T-cell (primary cell): ENCODE results near the gene SP1. TPM values are rescaled to one million over a fixed set of nuclear protein-coding genes. Genes with fewer than 3 reads are reported as not detected.
A peak's percentile ranks its signal among the peaks of the same experiment; 100 is the strongest.

Source experiments
- ATAC-seq, 4 experiments: fragments of 200-7000 bp in 3 of 4; fragments of 150-1000 bp in 1 of 4; cut with Tn5 transposase; replicated peaks in 1 of 4; 1 replicate in 3 of 4; 2 replicates in 1 of 4; pipeline ENCODE4 v1.10.0; 2021; ENCODE audit warnings: moderate library complexity in 3 of 4, mild to moderate bottlenecking in 2 of 4, moderate number of reproducible peaks in 1 of 4
- CTCF ChIA-PET, 2 donors: fragments of 300-600 bp; sonication (Branson Sonifier 250); formaldehyde crosslinking; loops; one replicate each; lab custom pipeline; 2022; ENCODE audit warnings: antibody characterized with exemption in 2 of 2; lab: Charles Lee
- POLR2A ChIA-PET, 2 donors: fragments of 300-600 bp; sonication (Branson Sonifier 250); formaldehyde crosslinking; loops; one replicate each; lab custom pipeline; 2022; ENCODE audit warnings: antibody characterized with exemption in 2 of 2; lab: Charles Lee
- DNase-seq, 35 experiments: peaks; one replicate each; pipeline versions ENCODE4 v3.0.0 to v3.0.0-alpha.2; 2013 to 2023
- H3K27ac ChIP-seq: one replicate; pipeline ENCODE4 v1.5.1; 2013; ENCODE audit warnings: low read length
- H3K27me3 ChIP-seq, 2 experiments: replicated peaks in 1 of 2; 1 replicate in 1 of 2; 2 replicates in 1 of 2; pipeline versions ENCODE4 v1.6.1 to v1.7.0; 2013; ENCODE audit warnings: low read length in 1 of 2, mixed read lengths in 1 of 2; ENCODE audit not compliant: control insufficient read depth in 2 of 2, insufficient read depth in 2 of 2; ENCODE audit errors: extremely low read depth in 1 of 2
- H3K36me3 ChIP-seq, 2 donors: 1 replicate in 1 of 2; 2 replicates in 1 of 2; pipeline versions ENCODE4 v1.6.1 to v1.7.0; 2013; ENCODE audit warnings: low read length in 1 of 2; ENCODE audit not compliant: control insufficient read depth in 2 of 2, insufficient read depth in 1 of 2; ENCODE audit errors: extremely low read depth in 1 of 2
- H3K4me1 ChIP-seq, 2 experiments: 1 replicate in 1 of 2; 2 replicates in 1 of 2; pipeline versions ENCODE4 v1.6.1 to v1.7.0; 2013; ENCODE audit warnings: low read length in 2 of 2, mixed read lengths in 1 of 2; ENCODE audit not compliant: insufficient read depth in 2 of 2, control insufficient read depth in 1 of 2; ENCODE audit errors: extremely low read depth in 1 of 2
- H3K4me3 ChIP-seq, 2 donors: 1 replicate in 1 of 2; 2 replicates in 1 of 2; pipeline versions ENCODE4 v1.5.1 to v1.7.0; 2013; ENCODE audit warnings: mild to moderate bottlenecking in 2 of 2, low read length in 1 of 2, moderate library complexity in 1 of 2; ENCODE audit not compliant: control insufficient read depth in 1 of 2; ENCODE audit errors: extremely low read depth in 1 of 2
- H3K9me3 ChIP-seq: 2 replicates; pipeline ENCODE4 v1.7.0; 2013
- H3K27ac Mint-ChIP-seq, 2 donors: one replicate each; pipeline ENCODE4 v1.8.0; 2020 to 2021; ENCODE audit warnings: mild to moderate bottlenecking in 2 of 2, mixed read lengths in 2 of 2
- H3K27me3 Mint-ChIP-seq, 2 donors: one replicate each; pipeline ENCODE4 v1.8.0; 2021 to 2022; ENCODE audit warnings: mixed read lengths in 2 of 2
- H3K36me3 Mint-ChIP-seq: one replicate; pipeline ENCODE4 v1.8.0; 2021; ENCODE audit warnings: mixed read lengths
- H3K4me1 Mint-ChIP-seq, 3 donors: one replicate each; pipeline ENCODE4 v1.8.0; 2020 to 2022; ENCODE audit warnings: mixed read lengths in 3 of 3, mild to moderate bottlenecking in 1 of 3
- H3K4me3 Mint-ChIP-seq, 3 donors: one replicate each; pipeline ENCODE4 v1.8.0; 2020 to 2022; ENCODE audit warnings: mild to moderate bottlenecking in 3 of 3, mixed read lengths in 3 of 3, moderate library complexity in 3 of 3
- H3K9me3 Mint-ChIP-seq, 3 donors: one replicate each; pipeline ENCODE4 v1.8.0; 2020 to 2022; ENCODE audit warnings: mixed read lengths in 3 of 3
- WGBS: methylation state at CpG from one replicate; pipeline ENCODE4 v1.1.5; 2013; ENCODE audit warnings: missing lambda C conversion rate; ENCODE audit not compliant: insufficient coverage; 5-methylcytosine and 5-hydroxymethylcytosine counted together
- total RNA-seq, 35 experiments: library from RNA in 6 of 35; stranded (reverse) in 6 of 35; fragments of 120-200 nt in 1 of 35; gene quantifications; one replicate each; pipeline versions ENCODE4 v1.2.1 to v1.2.4 and lab custom pipeline; 2013 to 2026

Gene SP1
- total RNA-seq, 5 donors from 2014 or later (not counting 1 experiment from before 2014, with no cell fraction given): 72.7 to 109 (median 96.6) TPM

- no peak overlapping the region for H3K27ac Mint-ChIP-seq
- peaks cover 30 to 44% of the 10 kb centered on the region in 2 experiments for H3K4me1 ChIP-seq
- 22% methylated on average over 9 of the region's 23 CpGs for WGBS
Observed at GRCh38 chr12:53378724-53379388, 1.1 kb upstream of the SP1 start.

DNA sequence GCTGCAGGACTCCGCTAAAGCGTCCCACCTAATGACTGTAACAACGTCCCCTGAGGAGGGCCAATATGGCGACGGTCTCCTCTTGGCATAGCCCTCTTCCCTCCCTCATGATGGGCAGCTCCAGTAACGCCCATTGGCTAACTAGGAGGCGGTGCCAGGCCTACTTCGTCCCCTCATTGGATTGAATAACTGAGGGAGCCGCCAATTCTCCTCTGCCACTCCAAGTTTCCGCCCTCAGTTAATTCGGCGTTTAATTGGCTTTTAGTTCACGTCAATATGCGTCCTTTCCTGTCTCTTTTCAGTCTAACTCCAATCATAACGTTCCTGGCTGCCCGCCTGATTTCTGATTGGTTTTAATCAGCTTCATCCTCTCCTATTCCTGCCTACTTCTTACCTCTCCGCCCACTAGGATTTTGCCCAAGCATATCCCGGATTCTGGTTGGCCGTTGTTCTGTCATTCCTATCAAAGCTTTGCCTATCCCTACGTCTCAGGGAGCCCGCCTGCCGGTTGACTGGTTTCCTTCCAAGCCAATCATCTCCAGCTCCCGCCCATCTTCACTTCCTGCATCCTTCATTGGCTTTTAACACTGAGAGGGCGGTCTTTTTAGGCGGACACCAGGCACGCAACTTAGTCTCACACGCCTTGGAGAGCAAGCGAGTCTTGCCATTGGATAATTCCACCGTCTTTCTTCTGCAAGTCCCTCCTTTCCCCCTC, 430 bp upstream of the SP1 start:
- H3K4me3 Mint-ChIP-seq: no peak overlapping the region
- H3K4me1 ChIP-seq: peaks cover 31 to 51% of the 10 kb centered on the region in 2 experiments

More at GRCh38 chr12:53378724-53379388, 1.1 kb upstream of the SP1 start:
- H3K4me1 Mint-ChIP-seq: peaks cover 35 to 41% (median 36%) of the 10 kb centered on the region in 3 donors
- H3K27ac ChIP-seq: peak overlapping the region; percentile 64
- no peak for ATAC-seq
- no peaks in the 10 kb centered on the region for H3K9me3 Mint-ChIP-seq
- no peaks in the 10 kb centered on the region for H3K9me3 ChIP-seq
- no peak for DNase-seq
- no peaks in the 10 kb centered on the region for H3K27me3 ChIP-seq
- ChIA-PET CTCF (interaction anchor here (0.6 to 2.4 kb wide), 13 partner anchors 25 to 198 kb away, joined by 3 to 31 read pairs (median 5); partner anchors contain the start of genes AAAS (in 2 of the 2), CSAD (in 1 of the 2), TARBP2 (in 1 of the 2) and ZNF740 (in 1 of the 2)), POLR2A (interaction anchor here (0.5 to 1.4 kb wide), 5 partner anchors 15 to 198 kb away, joined by 3 to 7 read pairs (median 6); partner anchors contain the start of genes CSAD (in 1 of the 2), PFDN5 (in 1 of the 2), TARBP2 (in 1 of the 2) and ZNF740 (in 1 of the 2))
- H3K36me3 Mint-ChIP-seq: peaks cover 28% of the 10 kb centered on the region
- H3K36me3 ChIP-seq: peaks cover 3 to 21% of the 10 kb centered on the region in 2 donors
- H3K4me3 ChIP-seq: peak overlapping the region; percentile 51 to 65
- no peak overlapping the region for H3K4me3 Mint-ChIP-seq
- no peaks in the 10 kb centered on the region for H3K27me3 Mint-ChIP-seq

DNA sequence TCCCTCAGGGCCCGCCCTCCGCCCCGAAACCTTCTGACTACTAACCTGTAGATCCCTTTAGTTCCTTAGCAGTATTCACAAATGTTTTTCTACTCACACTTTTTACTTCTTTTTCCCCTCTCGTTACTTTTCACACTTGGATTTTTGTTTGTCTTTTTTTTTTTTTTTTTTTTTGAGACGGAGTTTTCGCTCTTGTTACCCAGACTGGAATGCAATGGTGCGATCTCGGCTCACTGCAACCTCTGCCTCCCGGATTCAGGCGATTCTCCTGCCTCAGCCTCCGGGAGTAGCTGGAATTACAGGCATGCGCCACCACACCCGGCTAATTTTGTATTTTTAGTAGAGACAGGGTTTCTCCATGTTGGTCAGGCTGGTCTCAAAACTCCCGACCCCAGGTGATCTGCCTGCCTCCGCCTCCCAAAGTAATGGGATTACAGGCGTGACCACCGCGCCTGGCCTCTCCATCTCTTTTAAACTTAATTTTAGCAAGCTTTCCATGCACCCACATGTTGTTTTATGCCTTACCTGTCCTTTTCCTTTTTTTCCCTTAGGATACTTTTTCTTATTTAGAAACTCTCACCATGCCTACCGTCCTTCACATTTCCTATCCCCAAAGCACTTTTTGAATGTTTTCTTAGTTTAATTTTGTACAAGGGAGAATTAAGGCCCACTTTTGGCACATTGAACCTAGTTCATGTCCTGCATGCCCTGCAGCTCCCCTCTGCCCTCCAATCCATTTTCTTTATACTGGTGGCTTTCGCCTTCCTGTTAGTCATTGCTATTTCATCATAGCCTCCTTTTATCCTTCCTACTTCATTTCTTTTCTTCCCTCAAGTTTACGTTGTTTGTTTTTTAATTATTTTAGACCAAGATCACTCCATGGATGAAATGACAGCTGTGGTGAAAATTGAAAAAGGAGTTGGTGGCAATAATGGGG, 1.1 kb downstream of the SP1 start:
- Histone ChIP-seq H3K4me1 (peaks cover 32 to 64% of the 10 kb centered on the region in 2 experiments), H3K27me3 (no peaks in the 10 kb centered on the region), H3K27ac (peak overlapping the region; percentile 15), H3K4me3 (peak overlapping the region; percentile 39 to 55), H3K9me3 (no peaks in the 10 kb centered on the region), H3K36me3 (peaks cover 5 to 33% of the 10 kb centered on the region in 2 donors)
- H3K27ac Mint-ChIP-seq: peak overlapping the region; percentile 85 to 93
- WGBS: 17% methylated on average over 7 of the region's 21 CpGs
- H3K4me1 Mint-ChIP-seq: peaks cover 36 to 53% (median 44%) of the 10 kb centered on the region in 3 donors
- no peaks in the 10 kb centered on the region for H3K27me3 Mint-ChIP-seq
- ChIA-PET CTCF (interaction anchor here (0.6 to 2.8 kb wide), 9 partner anchors 25 to 96 kb away, joined by 3 to 24 read pairs (median 3); partner anchors contain the start of genes AAAS (in 1 of the 2) and PRR13 (in 1 of the 2)), POLR2A (interaction anchor here in 1 of 2 donors (0.5 kb wide), 1 partner anchor 72 kb away, joined by 6 read pairs; no protein-coding TSS in a partner anchor)
- H3K36me3 Mint-ChIP-seq: peaks cover 30% of the 10 kb centered on the region
- no peaks in the 10 kb centered on the region for H3K9me3 Mint-ChIP-seq
- H3K4me3 Mint-ChIP-seq: peak overlapping the region in 2 of 3 donors; percentile 78 to 84
- ATAC-seq (no peak), DNase-seq (peak in 1 of 35 experiments; percentile 7)

More for the DNA sequence above, 430 bp upstream of the SP1 start:
- ATAC-seq (peak; percentile 75 to 79 (median 76)), DNase-seq (peak in 34 of 35 experiments; percentile 76 to 100 (median 98))
- Histone ChIP-seq H3K27ac (peak overlapping the region; percentile 64), H3K9me3 (no peaks in the 10 kb centered on the region), H3K4me3 (peak overlapping the region; percentile 51 to 65), H3K36me3 (peaks cover 3 to 24% of the 10 kb centered on the region in 2 donors), H3K27me3 (no peaks in the 10 kb centered on the region)
- no peaks in the 10 kb centered on the region for H3K27me3 Mint-ChIP-seq
- peaks cover 28% of the 10 kb centered on the region for H3K36me3 Mint-ChIP-seq
- under 1% methylated on average over 26 of the region's 29 CpGs for WGBS
- H3K9me3 Mint-ChIP-seq: no peaks in the 10 kb centered on the region
- ChIA-PET CTCF (interaction anchor here (0.5 to 2.4 kb wide), 18 partner anchors 26 to 373 kb away, joined by 3 to 31 read pairs (median 3); partner anchors contain the start of genes AAAS (in 2 of the 2), ATP5MC2 (in 1 of the 2), CSAD (in 1 of the 2) and EIF4B (in 1 of the 2)), POLR2A (interaction anchor here (0.6 to 1.4 kb wide), 6 partner anchors 35 to 199 kb away, joined by 3 to 7 read pairs (median 5); partner anchors contain the start of genes CSAD (in 1 of the 2), PFDN5 (in 1 of the 2), TARBP2 (in 1 of the 2) and ZNF740 (in 1 of the 2))
- peaks cover 32 to 45% (median 38%) of the 10 kb centered on the region in 3 donors for H3K4me1 Mint-ChIP-seq
- H3K27ac Mint-ChIP-seq: no peak overlapping the region

DNA sequence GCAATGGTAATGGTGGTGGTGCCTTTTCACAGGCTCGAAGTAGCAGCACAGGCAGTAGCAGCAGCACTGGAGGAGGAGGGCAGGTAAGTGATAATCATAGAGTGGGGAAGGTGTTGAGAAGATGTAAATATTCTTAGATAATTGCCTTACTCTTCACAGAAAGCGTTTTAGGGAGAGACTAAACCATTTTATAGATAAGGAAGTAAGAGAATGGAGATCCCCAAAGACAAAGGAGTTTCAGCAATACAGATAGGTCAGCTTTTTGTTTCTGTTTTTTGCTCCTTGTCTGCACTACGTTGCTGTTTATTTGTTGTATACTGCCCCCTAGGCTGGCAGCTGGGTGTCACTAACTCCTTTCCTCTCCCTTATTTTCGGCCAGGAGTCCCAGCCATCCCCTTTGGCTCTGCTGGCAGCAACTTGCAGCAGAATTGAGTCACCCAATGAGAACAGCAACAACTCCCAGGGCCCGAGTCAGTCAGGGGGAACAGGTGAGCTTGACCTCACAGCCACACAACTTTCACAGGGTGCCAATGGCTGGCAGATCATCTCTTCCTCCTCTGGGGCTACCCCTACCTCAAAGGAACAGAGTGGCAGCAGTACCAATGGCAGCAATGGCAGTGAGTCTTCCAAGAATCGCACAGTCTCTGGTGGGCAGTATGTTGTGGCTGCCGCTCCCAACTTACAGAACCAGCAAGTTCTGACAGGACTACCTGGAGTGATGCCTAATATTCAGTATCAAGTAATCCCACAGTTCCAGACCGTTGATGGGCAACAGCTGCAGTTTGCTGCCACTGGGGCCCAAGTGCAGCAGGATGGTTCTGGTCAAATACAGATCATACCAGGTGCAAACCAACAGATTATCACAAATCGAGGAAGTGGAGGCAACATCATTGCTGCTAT, 2.0 kb downstream of the SP1 start:
- Histone ChIP-seq H3K9me3 (no peaks in the 10 kb centered on the region), H3K27me3 (no peaks in the 10 kb centered on the region), H3K27ac (peak overlapping the region; percentile 4), H3K4me3 (no peak overlapping the region), H3K36me3 (peaks cover 5 to 36% of the 10 kb centered on the region in 2 donors), H3K4me1 (peaks cover 33 to 73% of the 10 kb centered on the region in 2 experiments)
- WGBS: 54% methylated on average over 5 of the region's 9 CpGs
- H3K36me3 Mint-ChIP-seq: peaks cover 32% of the 10 kb centered on the region
- peak overlapping the region in 2 of 3 donors; percentile 78 to 84 for H3K4me3 Mint-ChIP-seq
- ChIA-PET POLR2A (no interaction called here), CTCF (interaction anchor here (0.5 to 2.8 kb wide), 9 partner anchors 26 to 1027 kb away, joined by 3 to 24 read pairs (median 3); partner anchors contain the start of genes AAAS (in 1 of the 2) and PRR13 (in 1 of the 2))
- DNase-seq: peak in 31 of 35 experiments; percentile 2 to 71 (median 32)
- no peaks in the 10 kb centered on the region for H3K9me3 Mint-ChIP-seq
- ATAC-seq: no peak
- peak overlapping the region; percentile 85 to 93 for H3K27ac Mint-ChIP-seq
- no peaks in the 10 kb centered on the region for H3K27me3 Mint-ChIP-seq
- H3K4me1 Mint-ChIP-seq: peaks cover 46 to 58% (median 50%) of the 10 kb centered on the region in 3 donors
